Aorta (tissue), 5 donors: ENCODE data around the gene LIPK. TPM values are rescaled to one million over a fixed set of nuclear protein-coding genes. Genes with fewer than 3 reads are reported as not detected.
A peak's percentile ranks its signal among the peaks of the same experiment; 100 is the strongest.
"Not testable (repeated sequence)": the region's sequence is repeated elsewhere in the genome, so short reads cannot be mapped to it uniquely, and the experiment has no call there.

Experiments used
- ATAC-seq: fragments of 200-7000 bp; cut with Tn5 transposase; one replicate; pipeline ENCODE4 v1.9.1; 2022; ENCODE audit warnings: moderate library complexity; ENCODE audit not compliant: low FRiP score
- DNase-seq, 2 donors: peaks; one replicate each; pipeline ENCODE4 v3.0.0-alpha.2; 2020
- H3K27ac ChIP-seq, 2 donors: one replicate each; pipeline ENCODE4 v1.5.1; 2013; ENCODE audit warnings: low read length in 2 of 2, mild to moderate bottlenecking in 2 of 2, moderate library complexity in 2 of 2, control low read depth in 1 of 2, inconsistent platforms in 1 of 2, low read depth in 1 of 2
- H3K27me3 ChIP-seq, 2 donors: one replicate each; pipeline ENCODE4 v1.6.1; 2013; ENCODE audit warnings: control low read depth in 1 of 2, low read length in 1 of 2, mild to moderate bottlenecking in 1 of 2, moderate library complexity in 1 of 2; ENCODE audit not compliant: insufficient read depth in 2 of 2, control insufficient read depth in 1 of 2
- H3K36me3 ChIP-seq, 2 donors: one replicate each; pipeline ENCODE4 v1.6.1; 2013; ENCODE audit warnings: control low read depth in 1 of 2, low read length in 1 of 2, mild to moderate bottlenecking in 1 of 2; ENCODE audit not compliant: insufficient read depth in 2 of 2, control insufficient read depth in 1 of 2
- H3K4me1 ChIP-seq, 2 donors: one replicate each; pipeline ENCODE4 v1.6.1; 2013; ENCODE audit warnings: low read length in 2 of 2, control low read depth in 1 of 2, mild to moderate bottlenecking in 1 of 2, moderate library complexity in 1 of 2; ENCODE audit not compliant: insufficient read depth in 2 of 2, control insufficient read depth in 1 of 2
- H3K4me3 ChIP-seq, 2 donors: one replicate each; pipeline ENCODE4 v1.5.1; 2013; ENCODE audit warnings: low read length in 2 of 2, control low read depth in 1 of 2, mild to moderate bottlenecking in 1 of 2
- H3K9me3 ChIP-seq: one replicate; pipeline ENCODE4 v1.6.1; 2013; ENCODE audit warnings: mild to moderate bottlenecking, low read length; ENCODE audit not compliant: control insufficient read depth
- WGBS, 2 donors: extraction: QIAGEN DNeasy Blood & Tissue Kit; methylation state at CpG; one replicate each; pipeline ENCODE4 v1.1.7; 2013; 5-methylcytosine and 5-hydroxymethylcytosine counted together
- intact Hi-C, 2 donors: fragments of 100-400 bp; cut with DNase I; formaldehyde crosslinking; loops; one replicate each; pipeline versions ENCODE4 v1.14.2 to v1.15.0; 2022
- polyA plus RNA-seq, 2 donors: library from polyadenylated mRNA; stranded (reverse); fragments of 200-250 nt; gene quantifications; one replicate each; pipeline ENCODE4 v1.2.3, GENCODE V29; 2013
- total RNA-seq, 2 donors: library from RNA; stranded (reverse); fragmentation: NEBNext Ultra II Directional; extraction: Animal tissue kit (Norgen Biotek cat#: 25700); gene quantifications; one replicate each; pipeline ENCODE4 v1.2.1, GENCODE V29; 2021
- donor health status: healthy with polysubstance abuse.
- donor health status: Bipolar disorder and iron deficiency.
- donor health status: DM: no; HTN: no; CAD: no.
- donor health status: DM: no; HTN: no; CAD: no.
- donor health status: DM: yes; HTN: yes; CAD: no.

Gene LIPK
- total and polyA plus RNA-seq, 4 donors: not detected

GRCh38 chr10:88731296-88731695, 25.2 kb downstream of the LIPK start:
- Histone ChIP-seq H3K4me1 (no peaks in the 10 kb centered on the region), H3K4me3 (no peak overlapping the region), H3K27ac (no peak overlapping the region), H3K9me3 (no peaks in the 10 kb centered on the region), H3K36me3 (no peaks in the 10 kb centered on the region), H3K27me3 (no peaks in the 10 kb centered on the region)
- 44 to 48% methylated on average over 6 of the region's 6 CpGs for WGBS, 2 donors
- DNase-seq: peak in 1 of 2 donors; percentile 64
- no peak for ATAC-seq
- intact Hi-C loops: no loop called here

DNA sequence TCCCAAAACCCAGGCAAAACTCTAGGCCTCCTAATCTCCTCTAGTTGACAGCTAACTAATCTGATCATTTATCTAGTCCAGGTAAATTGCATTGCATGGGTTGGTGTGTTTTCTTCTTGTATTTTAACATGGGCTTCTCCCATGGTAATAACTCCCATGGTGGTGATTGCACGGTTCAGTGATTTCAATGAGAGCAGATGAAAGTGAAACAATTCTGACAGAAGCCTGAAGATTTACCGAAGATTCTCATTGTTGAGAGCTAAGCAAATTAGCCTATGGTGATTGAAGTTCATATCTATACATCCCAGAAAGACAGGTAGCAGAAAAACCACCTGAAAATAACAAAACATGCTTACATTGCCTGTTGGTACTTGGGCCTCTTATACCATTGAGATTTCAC, 27.2 kb downstream of the LIPK start:
- Histone ChIP-seq H3K27me3 (no peaks in the 10 kb centered on the region), H3K4me1 (no peaks in the 10 kb centered on the region), H3K9me3 (no peaks in the 10 kb centered on the region), H3K27ac (no peak overlapping the region), H3K4me3 (no peak overlapping the region), H3K36me3 (no peaks in the 10 kb centered on the region)
- DNase-seq (no peak), ATAC-seq (no peak)
- intact Hi-C loops: no loop called here
- WGBS, 2 donors: 82 to 88% methylated on average over 2 of the region's 2 CpGs

GRCh38 chr10:88735661-88736060, 29.6 kb downstream of the LIPK start:
- Histone ChIP-seq H3K4me1 (no peaks in the 10 kb centered on the region), H3K9me3 (no peaks in the 10 kb centered on the region), H3K4me3 (no peak overlapping the region), H3K27me3 (no peaks in the 10 kb centered on the region), H3K27ac (no peak overlapping the region), H3K36me3 (no peaks in the 10 kb centered on the region)
- intact Hi-C loops: no loop called here
- 71 to 72% methylated on average over 1 of the region's 1 CpG for WGBS, 2 donors
- no peak for ATAC-seq
- DNase-seq: no peak

DNA sequence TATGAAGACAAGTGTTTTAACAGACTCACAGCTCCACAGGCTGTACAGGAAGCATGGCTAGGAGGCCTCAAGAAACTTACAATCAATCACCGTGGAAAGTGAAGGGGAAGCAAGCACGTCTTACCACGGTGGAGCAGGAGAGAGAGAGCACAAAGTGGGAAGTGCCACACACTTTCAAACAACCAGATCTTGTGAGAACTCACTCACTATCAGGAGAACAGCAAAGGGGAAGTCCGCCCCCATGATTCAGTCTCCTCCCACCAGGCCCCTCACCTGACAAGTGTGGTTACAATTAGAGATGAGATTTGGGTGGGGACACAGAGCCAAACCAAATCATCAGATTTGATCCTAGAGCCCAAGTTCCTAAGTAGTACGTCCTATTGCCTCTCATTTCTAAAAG, 35.9 kb downstream of the LIPK start:
- H3K9me3 ChIP-seq, DNase-seq, H3K36me3 ChIP-seq, H3K4me1 ChIP-seq, intact Hi-C loops, H3K4me3 ChIP-seq, H3K27me3 ChIP-seq, ATAC-seq, H3K27ac ChIP-seq: not testable (repeated sequence)
- WGBS, 2 donors: 23 to 41% methylated on average over 5 of the region's 5 CpGs

DNA sequence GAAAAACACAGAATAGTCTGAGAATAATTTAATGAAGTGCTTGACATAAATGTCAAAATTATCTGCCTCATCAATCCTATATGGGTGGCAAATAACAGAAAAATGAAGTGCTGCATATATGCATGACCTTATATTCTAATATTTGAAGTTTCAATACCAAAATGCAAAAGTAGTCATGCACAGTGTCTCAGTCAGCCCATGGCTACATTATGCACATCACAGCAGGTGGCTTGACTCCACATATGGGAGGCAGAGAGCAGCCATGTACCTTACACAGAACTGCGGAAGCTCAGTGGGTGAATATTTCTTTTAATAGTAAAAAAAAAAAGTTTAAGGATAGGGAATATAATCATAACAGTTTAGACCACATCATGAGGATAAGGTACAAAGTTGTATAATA, 36.4 kb downstream of the LIPK start:
- intact Hi-C loops: no loop called here
- 81 to 85% methylated on average over 1 of the region's 1 CpG for WGBS, 2 donors
- no peak overlapping the region for H3K27ac ChIP-seq
- H3K36me3 ChIP-seq: no peaks in the 10 kb centered on the region
- ATAC-seq (no peak), DNase-seq (no peak)
- peaks cover 7% of the 10 kb centered on the region for H3K9me3 ChIP-seq
- H3K4me1 ChIP-seq: no peaks in the 10 kb centered on the region
- H3K4me3 ChIP-seq: no peak overlapping the region
- H3K27me3 ChIP-seq: no peaks in the 10 kb centered on the region

- Histone ChIP-seq H3K4me3 (no peak overlapping the region), H3K9me3 (peaks cover 7% of the 10 kb centered on the region), H3K36me3 (no peaks in the 10 kb centered on the region), H3K27me3 (no peaks in the 10 kb centered on the region), H3K27ac (no peak overlapping the region), H3K4me1 (no peaks in the 10 kb centered on the region)
- DNase-seq (no peak), ATAC-seq (no peak)
- intact Hi-C loops: no loop called here
- WGBS, 2 donors: 64 to 80% methylated on average over 5 of the region's 5 CpGs
These were observed 38.0 kb downstream of the LIPK start for GRCh38 chr10:88744002-88744401.

DNA sequence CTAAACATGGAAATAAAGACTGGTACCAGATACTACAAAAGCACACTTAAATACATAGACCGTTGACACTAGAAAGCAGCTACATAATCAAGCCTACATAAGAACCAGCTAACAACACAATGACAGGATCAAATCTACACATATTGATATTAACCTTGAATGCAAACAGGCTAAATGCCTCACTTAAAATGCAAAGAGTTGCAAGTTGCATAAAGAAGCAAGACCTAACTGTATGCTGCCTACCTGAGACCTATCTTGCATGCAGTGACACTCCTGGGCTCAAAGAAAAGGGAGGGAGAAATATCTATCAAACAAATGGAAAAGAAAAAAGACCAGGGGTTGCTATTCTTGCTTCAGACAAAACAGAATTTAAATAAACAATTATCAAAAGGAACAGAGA, 39.6 kb downstream of the LIPK start:
- Histone ChIP-seq H3K27me3 (no peaks in the 10 kb centered on the region), H3K36me3 (no peaks in the 10 kb centered on the region), H3K9me3 (peaks cover 7% of the 10 kb centered on the region), H3K4me1 (no peaks in the 10 kb centered on the region), H3K4me3 (no peak overlapping the region), H3K27ac (no peak overlapping the region)
- ATAC-seq (no peak), DNase-seq (no peak)
- intact Hi-C loops: no loop called here
- 90% methylated on average over 1 of the region's 1 CpG for WGBS, 2 donors

DNA sequence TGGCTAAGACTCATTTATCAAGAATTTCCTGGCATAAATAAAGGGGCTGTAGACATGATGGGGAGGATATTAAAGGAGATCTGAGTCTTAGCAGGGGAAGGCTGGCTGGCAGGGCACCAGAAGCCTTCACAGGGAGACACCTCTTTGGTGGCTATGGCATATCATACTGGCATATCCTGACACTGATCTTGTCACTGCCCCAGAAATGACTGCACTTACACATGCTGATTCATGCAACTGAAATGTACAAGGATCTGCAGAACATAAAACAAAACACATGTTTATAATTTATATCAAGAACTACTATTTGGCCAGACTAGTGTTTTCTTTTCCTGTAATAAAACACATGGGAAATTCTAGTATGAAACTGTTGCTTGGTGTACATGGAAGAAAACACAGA, 48.2 kb downstream of the LIPK start:
- Histone ChIP-seq H3K36me3 (no peaks in the 10 kb centered on the region), H3K27ac (no peak overlapping the region), H3K27me3 (peaks cover 0 to 2% of the 10 kb centered on the region in 2 donors), H3K9me3 (no peaks in the 10 kb centered on the region), H3K4me1 (no peaks in the 10 kb centered on the region), H3K4me3 (no peak overlapping the region)
- DNase-seq (no peak), ATAC-seq (no peak)
- intact Hi-C loops: no loop called here

DNA sequence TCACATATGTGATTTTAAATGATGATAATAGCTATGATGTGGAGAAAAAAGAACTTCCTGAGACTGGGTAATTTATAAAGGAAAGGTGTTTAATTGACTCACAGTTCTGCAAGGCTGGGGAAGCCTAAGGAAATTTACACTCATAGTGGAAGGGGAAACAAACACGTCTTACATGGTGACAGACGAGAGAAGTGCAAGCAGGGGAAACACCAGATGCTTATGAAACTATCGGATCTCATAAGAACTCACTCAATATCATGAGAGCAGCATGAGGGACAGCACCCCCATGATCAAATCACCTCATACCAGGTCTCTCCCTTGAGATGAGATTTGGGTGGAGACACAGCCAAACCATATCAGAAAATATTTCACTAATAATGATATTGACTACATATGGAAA, 49.7 kb downstream of the LIPK start:
- intact Hi-C loops: no loop called here
- WGBS, 2 donors: 50 to 58% methylated on average over 3 of the region's 3 CpGs

More for the DNA sequence above, 49.7 kb downstream of the LIPK start:
- Histone ChIP-seq H3K27me3 (peaks cover 0 to 2% of the 10 kb centered on the region in 2 donors), H3K36me3 (no peaks in the 10 kb centered on the region), H3K4me1 (no peaks in the 10 kb centered on the region), H3K27ac (no peak overlapping the region), H3K9me3 (no peaks in the 10 kb centered on the region), H3K4me3 (no peak overlapping the region)
- no peak for DNase-seq
- no peak for ATAC-seq
